HG03135 (cell line): ENCODE data around the gene ZNF639.
"Not testable (repeated sequence)": the region's sequence is repeated elsewhere in the genome, so short reads cannot be mapped to it uniquely, and the experiment has no call there.

ENCODE experiments used
- ATAC-seq: cut with Tn5 transposase; IDR thresholded peaks from one replicate; pipeline ENCODE4 v1.9.1; 2021; ENCODE audit warnings: mild to moderate bottlenecking, moderate library complexity; ENCODE audit not compliant: unreplicated experiment

Gene ZNF639

GRCh38 chr3:179322286-179323196 is at the start of gene ZNF639:
TSS of gene ZNF639 (plus strand) at chr3:179323031. CDS start at chr3:179328294, 5,263 bp downstream.
- ATAC-seq = peak; percentile 77

- not testable (repeated sequence) for ATAC-seq
Observed at GRCh38 chr3:179274434-179274833, 48.4 kb upstream of the ZNF639 start.

GRCh38 chr3:179276001-179276400 is 46.8 kb upstream of the ZNF639 start:
- ATAC-seq = no peak

- ATAC-seq = no peak
Observed at GRCh38 chr3:179276743-179277142, 46.1 kb upstream of the ZNF639 start.

GRCh38 chr3:179278151-179278550 is 44.7 kb upstream of the ZNF639 start:
- no peak for ATAC-seq

GRCh38 chr3:179278932-179279693 is 43.7 kb upstream of the ZNF639 start:
- ATAC-seq = no peak

- ATAC-seq = no peak
Observed at GRCh38 chr3:179279837-179280236, 43.0 kb upstream of the ZNF639 start.

- ATAC-seq = no peak
Observed at GRCh38 chr3:179281825-179282224, 41.0 kb upstream of the ZNF639 start.

GRCh38 chr3:179286331-179286730 is 36.5 kb upstream of the ZNF639 start:
- no peak for ATAC-seq

- no peak for ATAC-seq
Observed at GRCh38 chr3:179288845-179289244, 34.0 kb upstream of the ZNF639 start.

- no peak for ATAC-seq
Observed at GRCh38 chr3:179289295-179289694, 33.5 kb upstream of the ZNF639 start.

GRCh38 chr3:179292450-179292849 is 30.4 kb upstream of the ZNF639 start:
- no peak for ATAC-seq

GRCh38 chr3:179297971-179298725 is 24.7 kb upstream of the ZNF639 start:
- no peak for ATAC-seq

- no peak for ATAC-seq
Observed at GRCh38 chr3:179299316-179299715, 23.5 kb upstream of the ZNF639 start.

- no peak for ATAC-seq
Observed at GRCh38 chr3:179299999-179300613, 22.7 kb upstream of the ZNF639 start.

GRCh38 chr3:179301645-179302044 is 21.2 kb upstream of the ZNF639 start:
- no peak for ATAC-seq

GRCh38 chr3:179302111-179302510 is 20.7 kb upstream of the ZNF639 start:
- ATAC-seq = no peak

GRCh38 chr3:179304605-179305004 is 18.2 kb upstream of the ZNF639 start:
- ATAC-seq = no peak

- ATAC-seq = not testable (repeated sequence)
Observed at GRCh38 chr3:179307362-179307761, 15.5 kb upstream of the ZNF639 start.

GRCh38 chr3:179308001-179308400 is 14.8 kb upstream of the ZNF639 start:
- no peak for ATAC-seq
